NCI-H774 (cell line): Measurements from ENCODE around the gene FOXE3.

Experiments
- DNase-seq: peaks from one replicate; lab custom pipeline; 2025; lab: John Stamatoyannopoulos, UW

The FOXE3 gene

DNA sequence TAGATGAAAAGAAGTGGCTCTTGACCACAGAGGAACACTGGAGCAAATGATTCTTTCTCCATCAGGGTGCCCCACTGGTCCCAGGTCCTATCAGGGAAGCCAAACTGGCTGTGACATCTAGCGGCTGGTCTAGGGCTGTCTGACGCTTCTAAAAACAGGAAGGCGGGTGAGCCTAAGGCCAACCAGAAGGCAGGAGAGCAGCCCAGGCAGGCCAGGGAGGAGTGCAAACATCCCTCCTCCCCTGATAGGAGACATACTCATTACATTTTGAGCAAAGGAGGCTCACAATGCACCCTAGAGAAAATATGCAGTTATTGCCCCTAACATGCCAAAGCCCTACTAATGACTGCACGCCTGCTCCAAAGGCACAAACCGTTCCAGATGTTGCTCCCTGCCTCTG lies 10.4 kb upstream of the FOXE3 start:
- DNase-seq: no peak

- no peak for DNase-seq
Measured at GRCh38 chr1:47406966-47407365, 9.1 kb upstream of the FOXE3 start.

DNA sequence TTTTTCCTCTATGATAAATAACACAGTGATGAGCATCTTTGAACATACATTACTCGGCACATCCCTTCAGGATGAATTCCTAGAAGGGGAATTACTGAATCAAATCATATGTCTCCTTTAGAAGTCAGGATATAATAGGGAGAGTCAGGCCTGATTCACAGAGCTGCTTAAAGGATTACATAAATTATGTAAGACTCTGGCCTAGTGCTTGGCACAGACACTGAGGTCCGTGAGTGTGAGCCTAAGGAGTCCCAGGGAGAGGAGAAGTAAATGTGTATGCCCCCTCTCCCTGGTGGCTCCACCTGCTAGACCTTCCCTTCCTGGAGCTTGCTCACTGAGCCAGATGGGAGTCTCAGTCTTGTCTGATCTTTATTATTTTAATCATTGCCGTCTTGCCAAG lies 8.6 kb upstream of the FOXE3 start:
- DNase-seq: no peak

DNA sequence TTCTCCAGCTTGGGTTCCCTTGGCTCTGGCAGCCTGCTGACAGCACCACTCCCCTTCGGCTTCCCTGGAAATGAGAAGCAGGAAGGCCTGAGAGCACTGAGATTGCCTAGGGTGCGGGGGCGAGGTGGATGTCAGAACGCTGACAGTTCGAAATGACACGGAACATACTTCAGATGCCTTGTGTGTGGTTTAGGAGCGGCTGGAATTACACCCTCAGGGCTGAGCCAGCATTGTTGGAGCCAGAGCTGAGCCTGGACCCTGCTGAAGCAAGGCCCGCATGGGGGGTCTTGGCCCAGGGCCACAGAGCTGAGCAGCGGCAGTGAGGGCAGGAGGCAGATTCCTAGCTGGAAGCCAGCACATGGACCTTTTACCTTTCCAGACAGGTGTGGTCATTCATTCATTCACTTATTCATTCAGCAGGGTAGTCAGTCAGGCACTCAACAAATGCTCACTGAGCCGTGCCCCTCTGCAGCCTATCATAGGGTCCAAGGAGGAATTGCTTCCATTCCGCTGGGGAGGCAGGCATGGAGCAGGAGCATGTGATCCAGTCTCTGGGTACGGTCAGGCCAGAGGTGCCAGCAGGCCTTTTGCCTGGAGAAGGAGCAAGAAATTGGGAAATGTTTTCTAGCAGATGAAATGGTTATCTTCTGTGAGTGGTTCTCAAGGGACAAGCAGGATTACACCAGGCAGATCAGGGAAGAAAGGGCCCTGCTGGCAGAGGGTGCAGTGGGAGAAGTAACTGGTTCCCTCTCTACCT lies 6.6 kb upstream of the FOXE3 start:
- DNase-seq: no peak

DNA sequence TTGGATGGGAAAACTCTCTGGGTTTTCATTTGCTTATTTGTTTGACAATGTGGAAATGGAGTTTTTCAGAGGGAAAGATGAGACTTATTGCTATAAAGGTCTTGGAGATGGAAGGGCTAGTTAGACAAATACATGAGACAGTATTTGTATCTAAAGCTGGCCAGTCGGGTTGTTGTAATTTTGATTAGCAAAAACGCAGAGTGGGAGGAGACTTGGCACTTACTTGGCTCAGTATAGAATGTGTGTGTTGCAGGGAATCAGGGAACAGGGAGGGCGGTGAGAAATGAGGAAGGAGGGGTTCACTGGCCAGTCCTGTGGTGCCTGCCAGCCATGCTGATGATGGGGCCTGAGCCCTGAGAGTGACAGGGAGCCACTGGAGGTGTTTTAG lies 6.0 kb upstream of the FOXE3 start:
- DNase-seq: no peak

GRCh38 chr1:47411436-47411835 lies 4.6 kb upstream of the FOXE3 start:
- DNase-seq: no peak

DNA sequence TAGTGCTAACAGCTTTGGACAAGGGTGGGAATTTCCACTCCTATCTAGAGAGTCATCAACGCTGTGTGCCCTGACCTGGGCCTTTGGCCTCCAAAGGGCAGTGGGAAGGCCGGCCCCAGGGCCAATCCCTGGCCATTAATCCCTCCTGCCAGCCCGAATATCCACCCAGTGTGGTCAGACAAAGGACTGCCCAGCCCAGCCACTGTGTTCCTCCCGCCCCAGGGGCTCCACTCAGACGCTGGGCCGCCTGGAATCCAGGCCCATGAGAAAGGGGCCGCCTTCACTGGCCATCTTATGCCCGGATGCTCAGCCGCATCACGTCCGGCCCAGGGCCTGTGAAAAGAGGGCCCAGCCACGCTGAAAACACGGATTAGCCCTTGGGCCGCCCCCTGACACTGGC lies 3.6 kb upstream of the FOXE3 start:
- DNase-seq: no peak

- DNase-seq: no peak
Measured at GRCh38 chr1:47416319-47417169, 459 bp downstream of the FOXE3 start.

- DNase-seq: no peak
Measured at GRCh38 chr1:47417170-47418044, 1.3 kb downstream of the FOXE3 start.

GRCh38 chr1:47418122-47418521 lies 2.0 kb downstream of the FOXE3 start:
- DNase-seq: no peak

- no peak for DNase-seq
Measured at GRCh38 chr1:47418681-47419325, 2.7 kb downstream of the FOXE3 start.

- DNase-seq: no peak
Measured at GRCh38 chr1:47420547-47420946, 4.5 kb downstream of the FOXE3 start.

DNA sequence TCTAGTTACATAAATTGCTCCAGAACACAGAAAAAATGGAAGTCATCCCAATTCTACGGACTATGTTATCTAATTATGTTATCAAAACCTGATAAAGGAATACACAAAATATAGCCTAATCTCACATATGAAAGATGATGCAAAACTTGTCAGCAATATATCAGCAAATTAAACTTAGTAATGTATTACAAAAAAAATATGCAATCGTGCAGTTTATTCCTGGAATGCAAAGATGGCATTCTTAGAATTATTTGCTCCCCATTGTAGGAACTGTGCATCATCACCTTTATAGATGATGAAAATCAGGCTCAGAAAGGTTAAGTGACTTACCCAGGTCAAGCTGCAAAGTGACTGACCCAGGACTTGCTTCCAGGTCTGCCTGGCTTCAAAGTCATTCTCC lies 7.8 kb downstream of the FOXE3 start:
- no peak for DNase-seq

DNA sequence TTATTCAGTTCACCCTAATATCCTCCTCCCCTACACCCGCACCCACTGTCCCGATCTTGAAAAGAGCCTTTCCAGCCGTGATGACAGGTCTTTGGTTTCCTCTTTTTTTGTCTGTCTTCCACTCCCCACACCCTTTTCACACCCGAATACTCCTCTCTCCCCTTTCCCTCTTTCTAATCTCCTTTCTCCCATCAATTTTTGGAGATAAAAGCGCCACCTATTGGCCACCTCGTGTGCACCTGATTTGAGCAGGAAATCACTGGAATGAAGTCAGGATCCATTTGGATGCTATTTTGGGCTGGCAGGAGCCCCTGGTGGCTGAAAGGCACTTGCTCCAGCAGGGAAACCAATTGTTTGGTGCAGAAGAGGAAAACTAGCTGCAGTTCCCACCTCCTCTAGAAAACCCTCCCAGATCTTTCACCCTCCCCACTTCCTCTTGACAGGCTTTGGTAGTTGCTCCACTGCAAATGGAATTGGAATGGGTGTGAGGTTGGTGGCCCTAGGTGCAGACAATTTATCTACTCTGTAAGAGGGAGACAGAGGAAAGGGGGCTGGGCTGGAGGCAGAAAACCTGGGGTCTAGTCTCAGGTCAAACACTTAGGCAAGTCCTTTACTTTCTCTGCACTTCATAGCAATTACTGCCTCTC lies 8.4 kb downstream of the FOXE3 start:
- DNase-seq: peak; percentile 39

DNA sequence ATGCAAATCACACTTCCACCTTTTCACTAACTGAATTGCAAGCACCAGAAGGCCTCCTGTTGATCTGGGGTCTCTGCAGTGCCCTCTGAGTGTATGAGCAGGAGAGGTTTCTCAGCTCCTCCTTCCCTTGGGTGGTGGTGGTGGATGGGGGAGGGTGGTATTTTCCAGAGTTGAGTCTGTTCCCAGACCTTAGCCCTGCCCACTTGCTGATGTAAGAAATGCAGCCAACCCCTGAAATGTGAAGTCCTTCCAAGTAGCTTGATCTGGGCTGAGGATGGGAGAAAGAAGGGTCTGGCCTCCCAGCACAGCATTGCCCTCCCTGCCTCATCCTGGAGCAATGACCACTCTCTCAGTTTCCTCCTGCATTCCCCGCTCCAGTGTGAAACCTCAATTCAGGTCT lies 15.4 kb downstream of the FOXE3 start:
- no peak for DNase-seq

- no peak for DNase-seq
Measured at GRCh38 chr1:47432071-47433036, 16.3 kb downstream of the FOXE3 start.

GRCh38 chr1:47433037-47433421 lies 16.9 kb downstream of the FOXE3 start:
- DNase-seq: no peak

- DNase-seq: no peak
Measured at GRCh38 chr1:47433477-47434050, 17.5 kb downstream of the FOXE3 start.

GRCh38 chr1:47434051-47434842 lies 18.2 kb downstream of the FOXE3 start:
- no peak for DNase-seq
